GM06990 (cell line): ENCODE data around the gene C2CD2.

Experiments
- DNase-seq: peaks from one replicate; pipeline ENCODE4 v3.0.0-alpha.2; 2011; ENCODE audit not compliant: insufficient read length; ENCODE audit errors: extremely low read depth
- H3K27me3 ChIP-seq: replicated peaks from 2 replicates; pipeline ENCODE4 v1.6.0; 2011; ENCODE audit warnings: low read length; ENCODE audit not compliant: control insufficient read depth, insufficient read depth
- H3K36me3 ChIP-seq: 2 replicates; pipeline ENCODE4 v1.5.1; 2011; ENCODE audit warnings: low read length; ENCODE audit not compliant: control insufficient read depth, insufficient read depth
- H3K4me3 ChIP-seq: replicated peaks from 2 replicates; pipeline ENCODE4 v1.5.1; 2011; ENCODE audit warnings: low read depth, mild to moderate bottlenecking, control low read depth, low read length
- TF ChIP-seq, protein P1 (sequence below): IDR thresholded peaks from 2 replicates; pipeline ENCODE4 v1.5.1; 2011; ENCODE audit warnings: low read length, control low read depth, mild to moderate bottlenecking, inconsistent platforms; ENCODE audit not compliant: insufficient read depth, poor library complexity, severe bottlenecking

The C2CD2 gene

DNA sequence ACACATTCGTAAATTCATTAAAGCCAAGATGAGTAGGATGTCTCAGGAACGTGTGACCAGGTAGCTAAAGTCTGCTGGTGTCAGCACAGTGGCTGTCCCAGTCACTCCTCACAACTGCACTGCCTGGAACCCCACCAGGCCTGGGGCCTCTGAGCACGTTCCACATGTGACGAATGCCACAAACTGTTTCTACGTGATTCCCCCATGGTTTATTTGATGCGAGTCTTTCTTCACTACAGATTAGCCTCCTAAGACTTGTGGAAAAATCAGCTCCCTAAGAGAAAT, 107.8 kb downstream of the C2CD2 start:
- Histone ChIP-seq H3K4me3 (no peak overlapping the region), H3K36me3 (peaks cover 4% of the 10 kb centered on the region), H3K27me3 (no peaks in the 10 kb centered on the region)
- no peak for DNase-seq
- TF ChIP-seq, protein P1, sequence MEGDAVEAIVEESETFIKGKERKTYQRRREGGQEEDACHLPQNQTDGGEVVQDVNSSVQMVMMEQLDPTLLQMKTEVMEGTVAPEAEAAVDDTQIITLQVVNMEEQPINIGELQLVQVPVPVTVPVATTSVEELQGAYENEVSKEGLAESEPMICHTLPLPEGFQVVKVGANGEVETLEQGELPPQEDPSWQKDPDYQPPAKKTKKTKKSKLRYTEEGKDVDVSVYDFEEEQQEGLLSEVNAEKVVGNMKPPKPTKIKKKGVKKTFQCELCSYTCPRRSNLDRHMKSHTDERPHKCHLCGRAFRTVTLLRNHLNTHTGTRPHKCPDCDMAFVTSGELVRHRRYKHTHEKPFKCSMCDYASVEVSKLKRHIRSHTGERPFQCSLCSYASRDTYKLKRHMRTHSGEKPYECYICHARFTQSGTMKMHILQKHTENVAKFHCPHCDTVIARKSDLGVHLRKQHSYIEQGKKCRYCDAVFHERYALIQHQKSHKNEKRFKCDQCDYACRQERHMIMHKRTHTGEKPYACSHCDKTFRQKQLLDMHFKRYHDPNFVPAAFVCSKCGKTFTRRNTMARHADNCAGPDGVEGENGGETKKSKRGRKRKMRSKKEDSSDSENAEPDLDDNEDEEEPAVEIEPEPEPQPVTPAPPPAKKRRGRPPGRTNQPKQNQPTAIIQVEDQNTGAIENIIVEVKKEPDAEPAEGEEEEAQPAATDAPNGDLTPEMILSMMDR, result no peak

DNA sequence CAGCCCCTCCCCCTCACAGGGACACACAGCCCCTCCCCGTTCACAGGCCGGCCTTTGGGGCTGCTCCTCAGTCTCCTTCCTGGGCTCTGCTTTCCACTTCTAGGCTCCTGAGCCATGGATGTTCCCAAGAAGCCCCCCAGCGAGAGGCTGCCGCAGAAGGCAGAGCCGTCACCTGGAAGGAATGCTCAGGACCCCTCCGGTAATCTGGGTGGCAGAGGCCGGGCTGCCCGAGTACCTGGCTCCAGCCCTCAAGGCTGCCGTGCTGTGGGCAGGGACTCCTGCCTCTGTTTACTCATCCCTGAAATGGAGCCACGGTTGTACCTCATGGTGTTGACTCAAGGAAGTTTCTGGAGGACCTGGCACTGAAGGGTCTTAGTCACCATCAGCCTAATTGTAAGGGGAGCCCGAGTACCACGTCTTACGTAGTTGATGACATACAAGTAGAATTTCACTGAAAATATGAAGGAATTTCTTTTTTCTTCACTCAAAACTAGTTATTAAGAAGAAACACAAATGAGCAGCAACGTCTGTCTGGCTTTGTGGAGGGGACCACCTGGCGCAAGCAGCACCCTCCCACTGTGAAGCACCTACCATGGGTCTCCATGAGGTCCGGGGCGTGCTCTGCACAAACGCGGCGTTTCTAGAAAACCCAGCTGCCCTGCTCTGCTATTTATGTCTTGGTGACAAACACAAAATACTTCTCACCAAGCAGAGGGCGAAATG, 108.3 kb downstream of the C2CD2 start:
- Histone ChIP-seq H3K4me3 (no peak overlapping the region), H3K27me3 (no peaks in the 10 kb centered on the region), H3K36me3 (peaks cover 4% of the 10 kb centered on the region)
- DNase-seq, result no peak
- TF ChIP-seq, protein P1, result no peak

DNA sequence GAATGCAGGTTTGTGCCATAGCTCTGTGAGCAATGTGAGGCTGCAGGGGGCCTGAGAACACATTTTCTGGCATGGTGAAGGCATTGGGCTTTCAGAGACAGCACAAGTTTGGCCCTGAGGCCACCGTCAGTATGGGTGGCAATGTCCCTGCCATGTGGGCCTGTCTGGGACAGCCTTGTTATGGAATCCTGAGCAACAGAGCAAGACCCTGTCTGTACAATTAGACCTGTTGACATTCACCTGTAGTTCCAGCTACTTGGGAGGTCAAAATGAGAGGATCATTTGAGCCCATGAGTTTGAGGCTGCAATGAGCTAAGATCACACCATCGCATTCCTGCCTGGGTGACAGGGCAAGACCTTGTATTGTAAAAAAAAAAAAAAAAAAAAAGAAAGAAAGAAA, 110.2 kb downstream of the C2CD2 start:
- TF ChIP-seq, protein P1, result no peak

DNA sequence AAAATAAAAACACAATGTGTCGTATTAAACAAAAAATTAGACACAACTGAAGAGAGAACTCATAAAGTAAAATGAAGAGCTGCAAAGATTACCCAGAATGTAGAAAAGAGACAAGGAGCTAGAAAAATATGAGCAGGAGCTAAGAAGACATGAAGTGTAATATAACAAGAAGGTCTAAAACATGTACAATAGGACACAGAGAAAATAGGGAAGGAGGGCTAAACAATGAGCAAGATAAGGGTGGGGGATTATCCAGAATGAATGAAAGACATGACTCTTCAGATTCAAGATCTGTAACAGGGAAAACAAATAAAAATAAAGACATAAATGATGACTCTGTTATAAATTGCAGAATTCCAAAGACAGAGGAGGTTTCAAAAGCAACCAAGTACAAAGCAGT, 112.9 kb downstream of the C2CD2 start:
- H3K36me3 ChIP-seq, result peaks cover 19% of the 10 kb centered on the region
- DNase-seq, result no peak
- TF ChIP-seq, protein P1, result no peak
- H3K4me3 ChIP-seq, result no peak overlapping the region
- no peaks in the 10 kb centered on the region for H3K27me3 ChIP-seq

More for the DNA sequence above, 110.2 kb downstream of the C2CD2 start:
- Histone ChIP-seq H3K27me3 (no peaks in the 10 kb centered on the region), H3K36me3 (peaks cover 10% of the 10 kb centered on the region), H3K4me3 (no peak overlapping the region)
- DNase-seq, result no peak

DNA sequence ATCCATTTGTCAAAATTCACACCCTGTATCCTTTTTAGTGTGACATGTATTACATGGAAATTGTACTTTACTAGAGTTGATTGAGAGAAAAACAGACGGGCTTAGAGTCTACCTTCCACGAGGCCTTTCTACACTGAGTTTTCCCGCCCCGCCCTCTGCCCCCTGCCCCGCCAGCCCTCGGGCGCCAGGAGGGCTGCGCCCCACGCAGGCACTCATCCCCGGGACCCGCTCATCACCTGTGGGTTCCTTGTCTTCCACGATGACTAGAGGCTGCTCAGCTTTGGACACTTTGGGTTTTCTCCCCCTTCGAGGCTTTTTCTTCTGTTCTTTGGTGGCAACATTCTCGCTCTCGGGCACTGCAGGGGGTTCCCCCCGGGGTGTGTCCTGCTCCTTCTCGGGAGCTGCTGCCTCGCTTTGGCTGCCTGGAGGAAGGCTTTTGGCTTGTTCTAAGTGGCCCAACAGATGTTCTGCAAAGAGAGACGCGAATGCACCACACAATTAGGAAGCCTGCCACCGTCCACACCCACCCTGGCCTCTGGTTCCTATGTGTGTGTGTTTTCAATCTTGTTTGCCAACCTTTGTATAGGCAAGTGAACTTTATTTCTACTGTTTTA, 114.3 kb downstream of the C2CD2 start:
- Histone ChIP-seq H3K27me3 (no peaks in the 10 kb centered on the region), H3K36me3 (peaks cover 25% of the 10 kb centered on the region), H3K4me3 (no peak overlapping the region)
- DNase-seq, result no peak
- TF ChIP-seq, protein P1, result no peak

DNA sequence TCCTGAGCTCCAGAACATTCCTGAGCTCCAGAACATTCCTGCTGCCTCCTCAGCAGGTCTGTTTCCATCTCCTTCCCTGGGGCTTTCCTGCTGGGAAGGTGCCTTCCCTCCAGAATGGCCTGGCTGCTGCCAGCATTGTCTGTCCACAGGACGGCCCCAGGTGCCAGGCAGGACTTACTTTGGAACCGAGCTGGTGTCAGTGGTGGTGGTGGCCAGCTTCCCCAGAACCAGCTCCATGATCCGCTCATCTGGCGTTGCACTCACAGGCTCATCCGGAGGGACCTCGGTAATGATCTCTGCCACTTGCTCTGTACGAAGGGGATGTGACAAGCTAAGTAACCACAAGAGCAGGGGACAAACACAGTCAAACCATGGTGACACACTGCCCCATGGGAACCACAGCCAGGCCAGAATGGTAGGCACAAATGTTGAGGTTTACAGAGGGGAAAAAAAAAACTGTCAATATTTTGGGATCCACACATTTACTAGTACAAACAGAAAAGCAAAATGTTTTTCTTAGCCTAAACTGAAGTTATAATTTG, 116.0 kb downstream of the C2CD2 start:
- Histone ChIP-seq H3K27me3 (no peaks in the 10 kb centered on the region), H3K36me3 (peaks cover 25% of the 10 kb centered on the region), H3K4me3 (no peak overlapping the region)
- no peak for DNase-seq
- TF ChIP-seq, protein P1, result no peak
